ACC112 (cell line): ENCODE results near the gene PRR29.

Experiments
- H2AFZ ChIP-seq: fragments of 200-600 bp; sonication (generic); one replicate; pipeline ENCODE4 v1.6.0; 2017; ENCODE audit warnings: antibody characterized with exemption, low read length; ENCODE audit not compliant: unreplicated experiment
- H3K27ac ChIP-seq: fragments of 200-600 bp; sonication (generic); 2 replicates; pipeline ENCODE4 v1.5.1; 2014; ENCODE audit warnings: low read depth, mild to moderate bottlenecking, antibody characterized with exemption, low read length, moderate library complexity
- H3K27me3 ChIP-seq: fragments of 200-600 bp; sonication (generic); 2 replicates; pipeline ENCODE4 v1.6.1; 2014; ENCODE audit warnings: mild to moderate bottlenecking, antibody characterized with exemption, low read length, moderate library complexity, mixed read lengths; ENCODE audit not compliant: insufficient read depth
- H3K36me3 ChIP-seq: fragments of 200-600 bp; sonication (generic); 2 replicates; pipeline ENCODE4 v1.6.1; 2016; ENCODE audit warnings: mild to moderate bottlenecking, antibody characterized with exemption, low read length, moderate library complexity, mixed read lengths; ENCODE audit not compliant: insufficient read depth
- H3K4me1 ChIP-seq: fragments of 200-600 bp; sonication (generic); one replicate; pipeline ENCODE4 v1.6.1; 2016; ENCODE audit warnings: low read length, mixed read lengths; ENCODE audit not compliant: insufficient read depth, unreplicated experiment, control insufficient read depth
- H3K4me3 ChIP-seq: fragments of 200-600 bp; sonication (generic); 2 replicates; pipeline ENCODE4 v1.5.1; 2014; ENCODE audit warnings: mild to moderate bottlenecking, low read depth, low read length
- H3K79me2 ChIP-seq: fragments of 200-600 bp; sonication (generic); one replicate; pipeline ENCODE4 v1.6.0; 2016; ENCODE audit warnings: low read length; ENCODE audit not compliant: control insufficient read depth, unreplicated experiment, insufficient read depth

Gene PRR29

GRCh38 chr17:63998050-63998720 is at the start of gene PRR29:
Gene PRR29, plus strand, starts transcription at chr17:63998351. Its CDS starts 14 bp downstream, at chr17:63998365.
- H3K27me3 ChIP-seq: peaks cover 23% of the 10 kb centered on the region; the same call in 1 of the 2 replicates
- H3K4me1 ChIP-seq: peaks cover 13% of the 10 kb centered on the region
- H3K27ac ChIP-seq: no peak within 1 kb of the TSS
- H2AFZ ChIP-seq: peak within 1 kb of the TSS; percentile 51
- H3K4me3 ChIP-seq: peak within 1 kb of the TSS; percentile 79
- no peaks in the 10 kb centered on the region for H3K79me2 ChIP-seq
- no peaks in the 10 kb centered on the region for H3K36me3 ChIP-seq

- no peaks in the 10 kb centered on the region for H3K4me1 ChIP-seq
- no peak overlapping the region for H3K27ac ChIP-seq
- H3K27me3 ChIP-seq: no peaks in the 10 kb centered on the region
- no peak overlapping the region for H2AFZ ChIP-seq
- H3K4me3 ChIP-seq: no peak overlapping the region
- no peaks in the 10 kb centered on the region for H3K79me2 ChIP-seq
- no peaks in the 10 kb centered on the region for H3K36me3 ChIP-seq
These were observed 49.6 kb upstream of the PRR29 start for GRCh38 chr17:63948521-63948920.

- no peaks in the 10 kb centered on the region for H3K36me3 ChIP-seq
- no peaks in the 10 kb centered on the region for H3K4me1 ChIP-seq
- no peaks in the 10 kb centered on the region for H3K79me2 ChIP-seq
- H3K4me3 ChIP-seq: no peak overlapping the region
- H3K27me3 ChIP-seq: no peaks in the 10 kb centered on the region
- H2AFZ ChIP-seq: no peak overlapping the region
- no peak overlapping the region for H3K27ac ChIP-seq
These were observed 48.4 kb upstream of the PRR29 start for GRCh38 chr17:63949576-63950250.

- no peak overlapping the region for H3K4me3 ChIP-seq
- H3K27ac ChIP-seq: no peak overlapping the region
- H3K27me3 ChIP-seq: no peaks in the 10 kb centered on the region
- no peaks in the 10 kb centered on the region for H3K4me1 ChIP-seq
- H2AFZ ChIP-seq: no peak overlapping the region
- no peaks in the 10 kb centered on the region for H3K36me3 ChIP-seq
- H3K79me2 ChIP-seq: no peaks in the 10 kb centered on the region
These were observed 46.9 kb upstream of the PRR29 start for GRCh38 chr17:63950940-63951907.

GRCh38 chr17:63954402-63955063 is 43.6 kb upstream of the PRR29 start:
- Histone ChIP-seq H3K79me2 (no peaks in the 10 kb centered on the region), H3K4me1 (no peaks in the 10 kb centered on the region), H3K4me3 (no peak overlapping the region), H3K27me3 (no peaks in the 10 kb centered on the region), H2AFZ (no peak overlapping the region), H3K27ac (no peak overlapping the region), H3K36me3 (no peaks in the 10 kb centered on the region)

- Histone ChIP-seq H3K27me3 (no peaks in the 10 kb centered on the region), H3K27ac (no peak overlapping the region), H3K36me3 (no peaks in the 10 kb centered on the region), H2AFZ (no peak overlapping the region), H3K4me3 (no peak overlapping the region), H3K4me1 (no peaks in the 10 kb centered on the region), H3K79me2 (no peaks in the 10 kb centered on the region)
These were observed 42.9 kb upstream of the PRR29 start for GRCh38 chr17:63955232-63955631.

- no peak overlapping the region for H3K4me3 ChIP-seq
- H3K27me3 ChIP-seq: no peaks in the 10 kb centered on the region
- H3K4me1 ChIP-seq: no peaks in the 10 kb centered on the region
- no peak overlapping the region for H3K27ac ChIP-seq
- H3K79me2 ChIP-seq: no peaks in the 10 kb centered on the region
- no peaks in the 10 kb centered on the region for H3K36me3 ChIP-seq
- no peak overlapping the region for H2AFZ ChIP-seq
These were observed 42.4 kb upstream of the PRR29 start for GRCh38 chr17:63955791-63956190.

GRCh38 chr17:63956296-63956920 is 41.7 kb upstream of the PRR29 start:
- H3K79me2 ChIP-seq: no peaks in the 10 kb centered on the region
- no peak overlapping the region for H2AFZ ChIP-seq
- H3K27ac ChIP-seq: no peak overlapping the region
- H3K36me3 ChIP-seq: no peaks in the 10 kb centered on the region
- no peaks in the 10 kb centered on the region for H3K27me3 ChIP-seq
- H3K4me1 ChIP-seq: no peaks in the 10 kb centered on the region
- no peak overlapping the region for H3K4me3 ChIP-seq

GRCh38 chr17:63960006-63960405 is 38.1 kb upstream of the PRR29 start:
- Histone ChIP-seq H3K4me1 (no peaks in the 10 kb centered on the region), H3K79me2 (no peaks in the 10 kb centered on the region), H3K27ac (no peak overlapping the region), H3K36me3 (no peaks in the 10 kb centered on the region), H3K27me3 (no peaks in the 10 kb centered on the region), H2AFZ (no peak overlapping the region), H3K4me3 (no peak overlapping the region)

- Histone ChIP-seq H3K27ac (no peak overlapping the region), H3K27me3 (no peaks in the 10 kb centered on the region), H3K4me3 (no peak overlapping the region), H3K36me3 (no peaks in the 10 kb centered on the region), H3K4me1 (no peaks in the 10 kb centered on the region), H2AFZ (no peak overlapping the region), H3K79me2 (no peaks in the 10 kb centered on the region)
These were observed 37.7 kb upstream of the PRR29 start for GRCh38 chr17:63960430-63960829.
